WTC11 (cell line): ENCODE data around the gene SCD5. TPM values are rescaled to one million over a fixed set of nuclear protein-coding genes. Genes with fewer than 3 reads are reported as not detected.

ENCODE experiments used
- ATAC-seq: fragments of 200-7000 bp; cut with Tn5 transposase; 2 replicates; pipeline ENCODE4 v1.10.0; 2021; ENCODE audit warnings: mild to moderate bottlenecking, moderate library complexity
- CTCF ChIA-PET: fragments of 300-600 bp; sonication (Branson Sonifier 250); formaldehyde crosslinking; loops from one replicate; lab custom pipeline; 2021; ENCODE audit warnings: antibody characterized with exemption; lab: Charles Lee
- POLR2A ChIA-PET: fragments of 350-600 bp; sonication (Branson Sonifier 250); formaldehyde crosslinking; loops from one replicate; lab custom pipeline; 2021; ENCODE audit warnings: antibody characterized with exemption; lab: Charles Lee
- DNase-seq: peaks from one replicate; pipeline ENCODE4 v3.0.0; 2021; ENCODE audit warnings: low spot score
- H3K27ac Mint-ChIP-seq: 2 replicates; pipeline ENCODE4 v1.8.0; 2021; ENCODE audit warnings: mixed read lengths
- H3K27me3 Mint-ChIP-seq: 2 replicates; pipeline ENCODE4 v1.8.0; 2021; ENCODE audit warnings: low read depth, mild to moderate bottlenecking, moderate library complexity, mixed read lengths
- H3K36me3 Mint-ChIP-seq: 2 replicates; pipeline ENCODE4 v1.8.0; 2021; ENCODE audit warnings: mixed read lengths
- H3K4me1 Mint-ChIP-seq: 2 replicates; pipeline ENCODE4 v1.8.0; 2022; ENCODE audit warnings: mixed read lengths
- H3K4me3 Mint-ChIP-seq: 2 replicates; pipeline ENCODE4 v1.8.0; 2021; ENCODE audit warnings: mild to moderate bottlenecking, moderate library complexity, mixed read lengths
- H3K9me3 Mint-ChIP-seq: 2 replicates; pipeline ENCODE4 v1.8.0; 2021; ENCODE audit warnings: mixed read lengths
- EMX1 ChIP-seq: fragments of 250-450 bp; sonication (Bioruptor Pico); IDR thresholded peaks from 2 replicates; pipeline ENCODE4 v1.8.0; 2021; ENCODE audit warnings: mild to moderate bottlenecking
- FOXJ3 ChIP-seq: sonication (generic); formaldehyde crosslinking; IDR thresholded peaks from 2 replicates; pipeline ENCODE4 v1.9.0; 2021; ENCODE audit warnings: missing genetic modification reagents, mild to moderate bottlenecking, borderline replicate concordance
- FOXK1 ChIP-seq: sonication (generic); formaldehyde crosslinking; IDR thresholded peaks from 2 replicates; pipeline ENCODE4 v1.8.0; 2022; ENCODE audit warnings: mild to moderate bottlenecking, moderate library complexity, missing genetic modification reagents
- GABPB1 ChIP-seq: sonication (generic); formaldehyde crosslinking; IDR thresholded peaks from 2 replicates; pipeline ENCODE4 v1.8.1; 2023; ENCODE audit warnings: mild to moderate bottlenecking, missing genetic modification reagents
- GRHL2 ChIP-seq: fragments of 250-450 bp; sonication (Bioruptor Pico); IDR thresholded peaks from 2 replicates; pipeline ENCODE4 v1.8.0; 2022; ENCODE audit warnings: mild to moderate bottlenecking, moderate library complexity; ENCODE audit not compliant: insufficient replicate concordance, severe bottlenecking
- HMGA2 ChIP-seq: fragments of 250-450 bp; sonication (Bioruptor Pico); IDR thresholded peaks from 2 replicates; pipeline ENCODE4 v1.4.0; 2021; ENCODE audit warnings: mild to moderate bottlenecking, moderate library complexity
- MLX ChIP-seq: sonication (generic); formaldehyde crosslinking; IDR thresholded peaks from 2 replicates; pipeline ENCODE4 v1.8.1; 2023; ENCODE audit warnings: mild to moderate bottlenecking, missing genetic modification reagents, moderate library complexity
- NFATC4 ChIP-seq: fragments of 250-450 bp; sonication (Bioruptor Pico); IDR thresholded peaks from 2 replicates; pipeline ENCODE4 v1.9.0; 2021; ENCODE audit warnings: mild to moderate bottlenecking
- NR2C2 ChIP-seq: sonication (generic); formaldehyde crosslinking; IDR thresholded peaks from 2 replicates; pipeline ENCODE4 v1.8.0; 2022; ENCODE audit warnings: mild to moderate bottlenecking, missing genetic modification reagents
- RORB ChIP-seq: fragments of 250-450 bp; sonication (Bioruptor Pico); IDR thresholded peaks from 2 replicates; pipeline ENCODE4 v1.9.0; 2021; ENCODE audit warnings: mild to moderate bottlenecking
- SP1 ChIP-seq: sonication (generic); formaldehyde crosslinking; conservative IDR thresholded peaks from 2 replicates; pipeline ENCODE4 v1.8.1; 2022; ENCODE audit warnings: missing genetic modification reagents
- TCF7 ChIP-seq: sonication (generic); formaldehyde crosslinking; IDR thresholded peaks from 2 replicates; pipeline ENCODE4 v1.8.0; 2022; ENCODE audit warnings: mild to moderate bottlenecking, low read depth, missing genetic modification reagents, moderate library complexity
- TP53 ChIP-seq: sonication (generic); formaldehyde crosslinking; IDR thresholded peaks from 2 replicates; pipeline ENCODE4 v1.8.1; 2023; ENCODE audit warnings: mild to moderate bottlenecking, missing genetic modification reagents
- USF2 ChIP-seq: sonication (generic); formaldehyde crosslinking; IDR thresholded peaks from 2 replicates; pipeline ENCODE4 v1.8.1; 2023; ENCODE audit warnings: mild to moderate bottlenecking, missing genetic modification reagents, moderate library complexity
- ZNF219 ChIP-seq: sonication (generic); formaldehyde crosslinking; IDR thresholded peaks from 2 replicates; pipeline ENCODE4 v1.8.0; 2023; ENCODE audit warnings: missing genetic modification reagents, mild to moderate bottlenecking, borderline replicate concordance
- ZNF263 ChIP-seq: sonication (generic); formaldehyde crosslinking; IDR thresholded peaks from 2 replicates; pipeline ENCODE4 v1.8.1; 2022; ENCODE audit warnings: low read depth, mild to moderate bottlenecking, moderate library complexity, missing genetic modification reagents
- ZNF317 ChIP-seq: sonication (generic); formaldehyde crosslinking; IDR thresholded peaks from 2 replicates; pipeline ENCODE4 v1.8.1; 2023; ENCODE audit warnings: low read depth, mild to moderate bottlenecking, moderate library complexity, missing genetic modification reagents, borderline replicate concordance
- total RNA-seq: library from RNA; stranded (reverse); gene quantifications from 3 replicates; pipeline ENCODE4 v1.2.3, GENCODE V29; 2021
- TF ChIP-seq, protein P1 (sequence below): sonication (generic); formaldehyde crosslinking; IDR thresholded peaks from 2 replicates; pipeline ENCODE4 v1.8.0; 2022; ENCODE audit warnings: mild to moderate bottlenecking, missing genetic modification reagents
- TF ChIP-seq, protein P2 (sequence below): sonication (generic); formaldehyde crosslinking; IDR thresholded peaks from 2 replicates; pipeline ENCODE4 v1.8.1; 2023; ENCODE audit warnings: mild to moderate bottlenecking, missing genetic modification reagents
- TF ChIP-seq, protein P3 (sequence below): sonication (generic); formaldehyde crosslinking; IDR thresholded peaks from 2 replicates; pipeline ENCODE4 v1.8.1; 2022; ENCODE audit warnings: mild to moderate bottlenecking, moderate library complexity, missing genetic modification reagents
- TF ChIP-seq, protein P4 (sequence below): sonication (generic); formaldehyde crosslinking; IDR thresholded peaks from 2 replicates; pipeline ENCODE4 v1.8.1; 2022; ENCODE audit warnings: low read depth, missing genetic modification reagents, borderline replicate concordance
- TF ChIP-seq, protein P5 (sequence below): sonication (generic); formaldehyde crosslinking; IDR thresholded peaks from 2 replicates; pipeline ENCODE4 v1.8.0; 2023; ENCODE audit warnings: missing genetic modification reagents
- TF ChIP-seq, protein P6 (sequence below): fragments of 200-600 bp; IDR thresholded peaks from 2 replicates; pipeline ENCODE4 v1.8.0; 2022; ENCODE audit warnings: antibody characterized with exemption
- TF ChIP-seq, protein P7 (sequence below): fragments of 250-450 bp; sonication (Bioruptor Pico); IDR thresholded peaks from 2 replicates; pipeline ENCODE4 v1.9.0; 2021; ENCODE audit warnings: mild to moderate bottlenecking

Gene SCD5
- total RNA-seq, 1 experiment from 2014 or later, result 6.3 TPM

- DNase-seq (no peak), ATAC-seq (no peak)
- no peak overlapping the region for H3K27ac Mint-ChIP-seq
- TF ChIP-seq NR2C2 (CRISPR knock-in tag) (no peak), NFATC4 (CRISPR knock-in tag) (no peak), FOXJ3 (CRISPR knock-in tag) (no peak), TCF7 (CRISPR knock-in tag) (no peak), USF2 (CRISPR knock-in tag) (no peak), MLX (CRISPR knock-in tag) (no peak), ZNF317 (CRISPR knock-in tag) (no peak), TP53 (CRISPR knock-in tag) (no peak)
- TF ChIP-seq, protein P1, sequence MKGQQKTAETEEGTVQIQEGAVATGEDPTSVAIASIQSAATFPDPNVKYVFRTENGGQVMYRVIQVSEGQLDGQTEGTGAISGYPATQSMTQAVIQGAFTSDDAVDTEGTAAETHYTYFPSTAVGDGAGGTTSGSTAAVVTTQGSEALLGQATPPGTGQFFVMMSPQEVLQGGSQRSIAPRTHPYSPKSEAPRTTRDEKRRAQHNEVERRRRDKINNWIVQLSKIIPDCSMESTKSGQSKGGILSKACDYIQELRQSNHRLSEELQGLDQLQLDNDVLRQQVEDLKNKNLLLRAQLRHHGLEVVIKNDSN, result no peak
- TF ChIP-seq, protein P2, sequence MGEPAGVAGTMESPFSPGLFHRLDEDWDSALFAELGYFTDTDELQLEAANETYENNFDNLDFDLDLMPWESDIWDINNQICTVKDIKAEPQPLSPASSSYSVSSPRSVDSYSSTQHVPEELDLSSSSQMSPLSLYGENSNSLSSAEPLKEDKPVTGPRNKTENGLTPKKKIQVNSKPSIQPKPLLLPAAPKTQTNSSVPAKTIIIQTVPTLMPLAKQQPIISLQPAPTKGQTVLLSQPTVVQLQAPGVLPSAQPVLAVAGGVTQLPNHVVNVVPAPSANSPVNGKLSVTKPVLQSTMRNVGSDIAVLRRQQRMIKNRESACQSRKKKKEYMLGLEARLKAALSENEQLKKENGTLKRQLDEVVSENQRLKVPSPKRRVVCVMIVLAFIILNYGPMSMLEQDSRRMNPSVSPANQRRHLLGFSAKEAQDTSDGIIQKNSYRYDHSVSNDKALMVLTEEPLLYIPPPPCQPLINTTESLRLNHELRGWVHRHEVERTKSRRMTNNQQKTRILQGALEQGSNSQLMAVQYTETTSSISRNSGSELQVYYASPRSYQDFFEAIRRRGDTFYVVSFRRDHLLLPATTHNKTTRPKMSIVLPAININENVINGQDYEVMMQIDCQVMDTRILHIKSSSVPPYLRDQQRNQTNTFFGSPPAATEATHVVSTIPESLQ (CRISPR knock-in tag), result no peak
- no peaks in the 10 kb centered on the region for H3K9me3 Mint-ChIP-seq
- H3K27me3 Mint-ChIP-seq, result peaks cover 100% of the 10 kb centered on the region
- peaks cover 2% of the 10 kb centered on the region; the same call in 1 of the 2 replicates for H3K36me3 Mint-ChIP-seq
- peaks cover 25% of the 10 kb centered on the region for H3K4me1 Mint-ChIP-seq
- ChIA-PET CTCF (interaction anchor here (1.4 kb wide), 1 partner anchor 51 kb away, joined by 3 read pairs; no protein-coding TSS in a partner anchor), POLR2A (no interaction called here)
- H3K4me3 Mint-ChIP-seq, result no peak overlapping the region
Observed at GRCh38 chr4:82790060-82790660, 8.4 kb downstream of the SCD5 start.

DNA sequence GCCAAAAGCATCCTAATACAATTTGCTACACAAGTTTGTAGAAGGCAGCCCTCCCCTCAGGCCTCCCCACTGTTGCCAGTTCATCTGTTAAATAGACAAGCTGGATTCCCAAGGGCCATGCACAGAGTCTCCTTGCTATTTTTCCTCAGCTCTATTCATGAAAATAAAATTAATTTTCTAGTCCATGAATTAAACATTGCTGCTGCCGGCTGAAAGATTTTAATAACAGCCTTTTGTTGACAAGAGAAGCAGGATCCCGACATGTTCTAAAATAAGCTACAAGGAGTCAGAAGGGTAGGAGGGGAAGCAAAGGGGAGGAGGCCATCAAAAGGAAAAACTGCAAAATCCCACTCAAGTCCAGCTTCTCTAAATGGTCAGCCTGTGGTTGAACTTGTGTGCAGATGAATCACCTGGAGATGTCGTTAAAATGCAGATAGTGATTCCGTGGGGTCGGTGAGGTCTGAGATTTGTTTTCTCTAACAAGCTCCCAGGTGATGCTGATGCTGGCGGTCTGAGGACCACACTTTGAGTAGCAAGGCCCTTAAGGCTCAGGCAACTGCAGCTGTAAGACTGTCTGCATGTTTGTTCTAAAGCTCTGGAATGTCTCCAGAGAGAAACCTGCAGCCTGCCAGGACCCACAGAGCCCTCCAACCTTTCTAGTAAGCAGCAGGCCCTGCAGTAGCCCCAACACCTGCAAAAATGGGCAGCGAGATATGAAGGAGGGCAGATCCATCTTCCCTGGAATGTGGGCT lies 9.4 kb downstream of the SCD5 start:
- Mint-ChIP-seq H3K9me3 (no peaks in the 10 kb centered on the region), H3K27me3 (peaks cover 100% of the 10 kb centered on the region), H3K4me3 (no peak overlapping the region), H3K36me3 (peaks cover 2% of the 10 kb centered on the region; the same call in 1 of the 2 replicates), H3K27ac (no peak overlapping the region), H3K4me1 (peaks cover 34% of the 10 kb centered on the region)
- DNase-seq (no peak), ATAC-seq (no peak)
- ChIA-PET CTCF (interaction anchor here (1.4 kb wide), 1 partner anchor 50 kb away, joined by 3 read pairs; no protein-coding TSS in a partner anchor), POLR2A (no interaction called here)
- TF ChIP-seq, protein P3, sequence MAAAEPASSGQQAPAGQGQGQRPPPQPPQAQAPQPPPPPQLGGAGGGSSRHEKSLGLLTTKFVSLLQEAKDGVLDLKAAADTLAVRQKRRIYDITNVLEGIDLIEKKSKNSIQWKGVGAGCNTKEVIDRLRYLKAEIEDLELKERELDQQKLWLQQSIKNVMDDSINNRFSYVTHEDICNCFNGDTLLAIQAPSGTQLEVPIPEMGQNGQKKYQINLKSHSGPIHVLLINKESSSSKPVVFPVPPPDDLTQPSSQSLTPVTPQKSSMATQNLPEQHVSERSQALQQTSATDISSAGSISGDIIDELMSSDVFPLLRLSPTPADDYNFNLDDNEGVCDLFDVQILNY (CRISPR knock-in tag), result no peak
- no peak for TF ChIP-seq EMX1 (CRISPR knock-in tag)
- TF ChIP-seq, protein P4, sequence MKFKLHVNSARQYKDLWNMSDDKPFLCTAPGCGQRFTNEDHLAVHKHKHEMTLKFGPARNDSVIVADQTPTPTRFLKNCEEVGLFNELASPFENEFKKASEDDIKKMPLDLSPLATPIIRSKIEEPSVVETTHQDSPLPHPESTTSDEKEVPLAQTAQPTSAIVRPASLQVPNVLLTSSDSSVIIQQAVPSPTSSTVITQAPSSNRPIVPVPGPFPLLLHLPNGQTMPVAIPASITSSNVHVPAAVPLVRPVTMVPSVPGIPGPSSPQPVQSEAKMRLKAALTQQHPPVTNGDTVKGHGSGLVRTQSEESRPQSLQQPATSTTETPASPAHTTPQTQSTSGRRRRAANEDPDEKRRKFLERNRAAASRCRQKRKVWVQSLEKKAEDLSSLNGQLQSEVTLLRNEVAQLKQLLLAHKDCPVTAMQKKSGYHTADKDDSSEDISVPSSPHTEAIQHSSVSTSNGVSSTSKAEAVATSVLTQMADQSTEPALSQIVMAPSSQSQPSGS, result no peak
- TF ChIP-seq, protein P5, sequence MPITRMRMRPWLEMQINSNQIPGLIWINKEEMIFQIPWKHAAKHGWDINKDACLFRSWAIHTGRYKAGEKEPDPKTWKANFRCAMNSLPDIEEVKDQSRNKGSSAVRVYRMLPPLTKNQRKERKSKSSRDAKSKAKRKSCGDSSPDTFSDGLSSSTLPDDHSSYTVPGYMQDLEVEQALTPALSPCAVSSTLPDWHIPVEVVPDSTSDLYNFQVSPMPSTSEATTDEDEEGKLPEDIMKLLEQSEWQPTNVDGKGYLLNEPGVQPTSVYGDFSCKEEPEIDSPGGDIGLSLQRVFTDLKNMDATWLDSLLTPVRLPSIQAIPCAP (CRISPR knock-in tag), result no peak
- TF ChIP-seq ZNF219 (CRISPR knock-in tag), result no peak
- TF ChIP-seq GRHL2 (CRISPR knock-in tag), result no peak
- TF ChIP-seq, protein P6, sequence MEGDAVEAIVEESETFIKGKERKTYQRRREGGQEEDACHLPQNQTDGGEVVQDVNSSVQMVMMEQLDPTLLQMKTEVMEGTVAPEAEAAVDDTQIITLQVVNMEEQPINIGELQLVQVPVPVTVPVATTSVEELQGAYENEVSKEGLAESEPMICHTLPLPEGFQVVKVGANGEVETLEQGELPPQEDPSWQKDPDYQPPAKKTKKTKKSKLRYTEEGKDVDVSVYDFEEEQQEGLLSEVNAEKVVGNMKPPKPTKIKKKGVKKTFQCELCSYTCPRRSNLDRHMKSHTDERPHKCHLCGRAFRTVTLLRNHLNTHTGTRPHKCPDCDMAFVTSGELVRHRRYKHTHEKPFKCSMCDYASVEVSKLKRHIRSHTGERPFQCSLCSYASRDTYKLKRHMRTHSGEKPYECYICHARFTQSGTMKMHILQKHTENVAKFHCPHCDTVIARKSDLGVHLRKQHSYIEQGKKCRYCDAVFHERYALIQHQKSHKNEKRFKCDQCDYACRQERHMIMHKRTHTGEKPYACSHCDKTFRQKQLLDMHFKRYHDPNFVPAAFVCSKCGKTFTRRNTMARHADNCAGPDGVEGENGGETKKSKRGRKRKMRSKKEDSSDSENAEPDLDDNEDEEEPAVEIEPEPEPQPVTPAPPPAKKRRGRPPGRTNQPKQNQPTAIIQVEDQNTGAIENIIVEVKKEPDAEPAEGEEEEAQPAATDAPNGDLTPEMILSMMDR, result no peak
- no peak for TF ChIP-seq SP1
- TF ChIP-seq RORB (CRISPR knock-in tag), result no peak
- TF ChIP-seq FOXK1, result no peak
- TF ChIP-seq, protein P7, sequence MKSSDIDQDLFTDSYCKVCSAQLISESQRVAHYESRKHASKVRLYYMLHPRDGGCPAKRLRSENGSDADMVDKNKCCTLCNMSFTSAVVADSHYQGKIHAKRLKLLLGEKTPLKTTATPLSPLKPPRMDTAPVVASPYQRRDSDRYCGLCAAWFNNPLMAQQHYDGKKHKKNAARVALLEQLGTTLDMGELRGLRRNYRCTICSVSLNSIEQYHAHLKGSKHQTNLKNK (CRISPR knock-in tag), result no peak
- no peak for TF ChIP-seq ZNF263
- TF ChIP-seq GABPB1 (CRISPR knock-in tag), result no peak
- no peak for TF ChIP-seq HMGA2
